Activated naive CD8-positive, alpha-beta T cell treated with anti-CD3 and anti-CD28 coated beads, Interleukin-2, amount 50 U/mL, for 16 hours (primary cell): ENCODE results near the gene TMEM39A.

Experiments used
- DNase-seq: peaks from one replicate; pipeline ENCODE4 v3.0.0-alpha.2; 2020; ENCODE audit warnings: low read depth, low spot score

TMEM39A gene

GRCh38 chr3:119401069-119401468 lies 62.3 kb downstream of the TMEM39A start:
- DNase-seq: no peak

- no peak for DNase-seq
Observed at GRCh38 chr3:119400466-119400865, 62.9 kb downstream of the TMEM39A start.

GRCh38 chr3:119396870-119397269 lies 66.5 kb downstream of the TMEM39A start:
- DNase-seq: no peak

GRCh38 chr3:119395923-119396358 lies 67.5 kb downstream of the TMEM39A start:
- no peak for DNase-seq

- DNase-seq: no peak
Observed at GRCh38 chr3:119388577-119388976, 74.8 kb downstream of the TMEM39A start.

GRCh38 chr3:119382134-119382533 lies 81.3 kb downstream of the TMEM39A start:
- DNase-seq: no peak

GRCh38 chr3:119380697-119381096 lies 82.7 kb downstream of the TMEM39A start:
- no peak for DNase-seq
